ENCODE measurements around the gene CDH13.

DNA sequence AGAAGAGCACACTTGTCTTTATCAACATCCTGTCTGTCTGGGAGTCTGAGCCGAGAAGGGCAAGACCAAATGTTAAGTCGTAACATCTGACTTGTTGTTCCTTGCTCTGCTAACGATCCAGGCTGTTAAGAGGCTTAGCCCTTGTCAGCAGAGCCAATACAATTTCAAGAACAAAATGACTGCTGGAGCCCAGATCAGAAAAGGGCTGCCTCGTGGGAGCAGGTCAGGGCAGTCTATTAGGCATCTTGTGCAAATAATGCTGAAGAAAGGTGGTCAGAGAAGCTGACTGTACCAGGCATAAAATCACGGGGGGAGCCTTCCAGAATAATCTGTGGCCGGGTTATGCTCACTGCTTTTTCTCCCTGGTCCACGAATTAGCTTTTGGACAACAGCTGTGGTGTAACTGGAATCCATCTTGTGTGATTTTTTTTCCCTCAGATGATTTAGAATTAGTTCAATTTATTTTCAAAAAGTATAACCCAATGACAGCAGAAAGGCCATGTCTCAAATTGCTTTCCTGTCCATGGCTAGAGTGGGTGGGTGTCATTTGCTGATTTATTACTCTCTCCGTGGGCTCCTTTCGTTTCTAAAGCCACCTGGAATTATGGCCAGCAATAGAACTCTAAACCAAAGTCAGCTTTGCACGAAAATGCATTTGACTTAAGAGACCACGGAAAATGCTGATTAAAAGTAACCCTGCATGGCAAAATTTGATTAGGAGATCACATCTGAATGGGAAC lies 959.9 kb downstream of the CDH13 start:
- no peak for TF ChIP-seq CTCF (IDR thresholded peaks at IDR 0.05)
- TF ChIP-seq POLR2A (IDR thresholded peaks at IDR 0.05) = no peak

Data from thyroid gland (tissue), 4 donors.